Ishikawa (cell line): Measurements from ENCODE around the gene AGXT.

Source experiments
- CEBPB ChIP-seq: IDR thresholded peaks from 2 replicates; pipeline ENCODE4 v1.6.1; 2012
- CREB1 ChIP-seq: IDR thresholded peaks from 2 replicates; pipeline ENCODE4 v1.6.1; 2012; ENCODE audit warnings: low read depth
- EGR1 ChIP-seq: IDR thresholded peaks from 2 replicates; pipeline ENCODE4 v1.6.1; 2012
- FOXM1 ChIP-seq: IDR thresholded peaks from 2 replicates; pipeline ENCODE4 v1.6.1; 2012; ENCODE audit warnings: low read depth, borderline replicate concordance
- RAD21 ChIP-seq: IDR thresholded peaks from 2 replicates; pipeline ENCODE4 v1.6.1; 2012; ENCODE audit warnings: low read depth
- TAF1 ChIP-seq: IDR thresholded peaks from 2 replicates; pipeline ENCODE4 v1.6.1; 2012; ENCODE audit warnings: low read depth, mild to moderate bottlenecking
- TEAD4 ChIP-seq: IDR thresholded peaks from 2 replicates; pipeline ENCODE4 v1.6.1; 2012
- ZBTB7A ChIP-seq: IDR thresholded peaks from 2 replicates; pipeline ENCODE4 v1.6.1; 2012; ENCODE audit warnings: low read depth
- TF ChIP-seq, protein P1 (sequence below): IDR thresholded peaks from 2 replicates; pipeline ENCODE4 v1.6.1; 2012; ENCODE audit warnings: low read depth, mild to moderate bottlenecking

DNA sequence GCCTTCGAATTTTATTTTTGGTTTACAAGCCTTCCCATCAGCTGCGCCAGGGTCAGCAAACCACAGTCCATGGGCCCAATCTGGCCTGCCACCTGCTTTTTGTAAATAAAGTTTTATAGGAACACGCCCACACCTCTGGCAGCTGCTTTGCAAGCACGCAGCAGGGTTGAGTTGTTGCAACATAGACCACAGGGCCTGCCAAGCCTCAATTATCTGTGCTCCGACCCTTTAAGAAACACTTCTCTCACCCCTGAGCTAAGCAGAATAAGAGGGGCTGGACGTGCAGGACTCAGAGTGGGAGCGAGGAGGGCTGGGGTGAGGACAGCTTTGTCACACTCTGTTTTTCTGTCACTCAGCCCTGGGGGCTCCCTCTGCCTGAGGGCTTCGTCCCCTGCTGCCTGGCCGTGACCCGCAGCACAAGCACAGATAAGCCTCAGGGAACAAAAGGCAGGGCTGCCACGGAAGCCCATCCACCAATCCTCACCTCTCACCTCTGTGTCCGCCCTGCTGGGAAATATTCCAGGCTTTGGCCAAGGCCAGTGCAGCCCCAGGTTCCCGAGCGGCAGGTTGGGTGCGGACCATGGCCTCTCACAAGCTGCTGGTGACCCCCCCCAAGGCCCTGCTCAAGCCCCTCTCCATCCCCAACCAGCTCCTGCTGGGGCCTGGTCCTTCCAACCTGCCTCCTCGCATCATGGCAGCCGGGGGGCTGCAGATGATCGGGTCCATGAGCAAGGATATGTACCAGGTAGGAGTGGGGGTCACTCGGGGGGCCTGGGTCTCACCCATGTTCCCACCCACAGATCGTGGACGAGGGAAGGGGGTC, at the start of gene AGXT:
- TF ChIP-seq TAF1, result no peak
- TF ChIP-seq, protein P1, sequence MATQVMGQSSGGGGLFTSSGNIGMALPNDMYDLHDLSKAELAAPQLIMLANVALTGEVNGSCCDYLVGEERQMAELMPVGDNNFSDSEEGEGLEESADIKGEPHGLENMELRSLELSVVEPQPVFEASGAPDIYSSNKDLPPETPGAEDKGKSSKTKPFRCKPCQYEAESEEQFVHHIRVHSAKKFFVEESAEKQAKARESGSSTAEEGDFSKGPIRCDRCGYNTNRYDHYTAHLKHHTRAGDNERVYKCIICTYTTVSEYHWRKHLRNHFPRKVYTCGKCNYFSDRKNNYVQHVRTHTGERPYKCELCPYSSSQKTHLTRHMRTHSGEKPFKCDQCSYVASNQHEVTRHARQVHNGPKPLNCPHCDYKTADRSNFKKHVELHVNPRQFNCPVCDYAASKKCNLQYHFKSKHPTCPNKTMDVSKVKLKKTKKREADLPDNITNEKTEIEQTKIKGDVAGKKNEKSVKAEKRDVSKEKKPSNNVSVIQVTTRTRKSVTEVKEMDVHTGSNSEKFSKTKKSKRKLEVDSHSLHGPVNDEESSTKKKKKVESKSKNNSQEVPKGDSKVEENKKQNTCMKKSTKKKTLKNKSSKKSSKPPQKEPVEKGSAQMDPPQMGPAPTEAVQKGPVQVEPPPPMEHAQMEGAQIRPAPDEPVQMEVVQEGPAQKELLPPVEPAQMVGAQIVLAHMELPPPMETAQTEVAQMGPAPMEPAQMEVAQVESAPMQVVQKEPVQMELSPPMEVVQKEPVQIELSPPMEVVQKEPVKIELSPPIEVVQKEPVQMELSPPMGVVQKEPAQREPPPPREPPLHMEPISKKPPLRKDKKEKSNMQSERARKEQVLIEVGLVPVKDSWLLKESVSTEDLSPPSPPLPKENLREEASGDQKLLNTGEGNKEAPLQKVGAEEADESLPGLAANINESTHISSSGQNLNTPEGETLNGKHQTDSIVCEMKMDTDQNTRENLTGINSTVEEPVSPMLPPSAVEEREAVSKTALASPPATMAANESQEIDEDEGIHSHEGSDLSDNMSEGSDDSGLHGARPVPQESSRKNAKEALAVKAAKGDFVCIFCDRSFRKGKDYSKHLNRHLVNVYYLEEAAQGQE, result no peak
- TF ChIP-seq FOXM1, result no peak
- TF ChIP-seq TEAD4, result no peak
- peak; percentile 70 for TF ChIP-seq CEBPB
- no peak for TF ChIP-seq CREB1
- peak; percentile 53; the same call in 1 of the 2 replicates for TF ChIP-seq EGR1
- TF ChIP-seq ZBTB7A, result no peak
- no peak for TF ChIP-seq RAD21
